NK-92 treated with Interleukin-12 subunit alpha and Interleukin-12 subunit beta, amount 100 ng/mL, for 24 hours (cell line): ENCODE measurements around the gene ETNK2.
"Not testable (repeated sequence)": the region's sequence is repeated elsewhere in the genome, so short reads cannot be mapped to it uniquely, and the experiment has no call there.

Experiments
- DNase-seq: peaks from one replicate; lab custom pipeline; 2025; lab: John Stamatoyannopoulos, UW

Gene ETNK2

GRCh38 chr1:204126386-204126785 is 25.5 kb downstream of the ETNK2 start:
- DNase-seq = no peak

- DNase-seq = no peak
Measured at GRCh38 chr1:204125759-204126351, 26.0 kb downstream of the ETNK2 start.

GRCh38 chr1:204124639-204125038 is 27.2 kb downstream of the ETNK2 start:
- DNase-seq = no peak

DNA sequence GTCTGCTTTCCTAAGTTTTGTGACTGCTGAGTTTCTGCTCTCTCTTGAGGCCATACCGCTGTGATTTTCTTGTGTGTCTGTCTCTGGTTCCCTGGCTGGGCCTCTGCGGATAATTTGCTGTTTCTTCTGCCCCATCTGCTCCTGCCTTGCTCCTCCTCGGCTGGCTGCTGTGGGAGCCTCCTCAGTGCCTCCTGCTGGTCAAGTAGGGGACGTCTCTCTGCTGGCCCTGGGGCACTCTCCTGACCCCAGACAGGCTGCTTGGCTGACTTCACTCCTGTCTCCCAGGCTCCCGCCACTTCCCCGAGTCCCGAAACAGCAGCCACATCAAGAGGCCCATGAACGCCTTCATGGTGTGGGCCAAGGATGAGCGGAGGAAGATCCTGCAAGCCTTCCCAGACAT is 28.5 kb downstream of the ETNK2 start:
- DNase-seq = no peak

DNA sequence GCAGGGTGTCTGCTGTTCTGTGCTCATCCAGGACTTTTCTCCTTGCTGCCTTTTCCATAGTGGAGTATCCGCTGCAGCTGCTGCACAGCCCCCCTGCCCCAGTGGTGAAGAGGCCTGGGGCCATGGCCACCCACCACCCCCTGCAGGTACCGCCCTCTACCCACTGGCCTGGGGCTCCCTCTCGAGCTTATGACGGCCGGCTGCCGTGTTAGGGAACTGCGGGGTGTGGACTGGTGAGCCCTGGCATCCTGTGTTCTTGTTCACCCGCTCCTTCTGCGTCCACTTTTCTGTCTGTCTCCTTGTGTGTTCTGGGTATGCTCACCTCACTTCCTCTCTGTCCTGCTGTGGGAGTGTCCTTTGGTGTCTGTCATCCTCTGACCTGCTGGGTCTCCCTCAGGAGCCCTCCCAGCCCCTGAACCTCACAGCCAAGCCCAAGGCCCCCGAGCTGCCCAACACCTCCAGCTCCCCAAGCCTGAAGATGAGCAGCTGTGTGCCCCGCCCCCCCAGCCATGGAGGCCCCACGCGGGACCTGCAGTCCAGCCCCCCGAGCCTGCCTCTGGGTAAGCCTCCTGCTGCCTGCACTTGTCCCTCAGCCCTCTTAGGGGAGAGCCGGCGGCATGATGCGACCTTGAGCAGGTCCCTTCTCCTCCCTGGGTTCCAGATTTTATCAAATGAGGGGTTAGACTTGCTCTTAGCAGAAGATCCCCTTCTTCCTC is 29.8 kb downstream of the ETNK2 start:
- DNase-seq = no peak

GRCh38 chr1:204116539-204116938 is 35.3 kb downstream of the ETNK2 start:
- DNase-seq = no peak

GRCh38 chr1:204115116-204115515 is 36.7 kb downstream of the ETNK2 start:
- DNase-seq = no peak

DNA sequence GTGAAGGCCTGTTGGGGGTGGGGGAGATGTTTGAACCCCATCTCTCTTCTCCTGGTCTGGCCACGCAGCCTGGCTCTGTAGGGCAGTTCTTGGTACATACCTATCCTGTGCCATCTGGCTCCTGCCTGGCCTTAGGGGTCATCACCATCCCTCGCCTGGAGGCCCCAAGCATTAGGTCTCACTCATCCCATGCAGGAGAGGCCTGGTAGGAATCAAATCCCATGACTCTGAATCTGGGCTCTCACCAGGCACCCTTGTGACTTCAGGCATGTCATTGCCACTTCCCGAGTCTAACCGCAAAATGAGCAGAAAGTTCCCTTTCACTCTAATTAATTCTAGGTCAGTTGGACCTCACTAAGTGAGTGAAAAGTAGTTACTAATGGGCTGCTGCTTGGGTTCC is 37.2 kb downstream of the ETNK2 start:
- DNase-seq = no peak

GRCh38 chr1:204113896-204114295 is 37.9 kb downstream of the ETNK2 start:
- no peak for DNase-seq

DNA sequence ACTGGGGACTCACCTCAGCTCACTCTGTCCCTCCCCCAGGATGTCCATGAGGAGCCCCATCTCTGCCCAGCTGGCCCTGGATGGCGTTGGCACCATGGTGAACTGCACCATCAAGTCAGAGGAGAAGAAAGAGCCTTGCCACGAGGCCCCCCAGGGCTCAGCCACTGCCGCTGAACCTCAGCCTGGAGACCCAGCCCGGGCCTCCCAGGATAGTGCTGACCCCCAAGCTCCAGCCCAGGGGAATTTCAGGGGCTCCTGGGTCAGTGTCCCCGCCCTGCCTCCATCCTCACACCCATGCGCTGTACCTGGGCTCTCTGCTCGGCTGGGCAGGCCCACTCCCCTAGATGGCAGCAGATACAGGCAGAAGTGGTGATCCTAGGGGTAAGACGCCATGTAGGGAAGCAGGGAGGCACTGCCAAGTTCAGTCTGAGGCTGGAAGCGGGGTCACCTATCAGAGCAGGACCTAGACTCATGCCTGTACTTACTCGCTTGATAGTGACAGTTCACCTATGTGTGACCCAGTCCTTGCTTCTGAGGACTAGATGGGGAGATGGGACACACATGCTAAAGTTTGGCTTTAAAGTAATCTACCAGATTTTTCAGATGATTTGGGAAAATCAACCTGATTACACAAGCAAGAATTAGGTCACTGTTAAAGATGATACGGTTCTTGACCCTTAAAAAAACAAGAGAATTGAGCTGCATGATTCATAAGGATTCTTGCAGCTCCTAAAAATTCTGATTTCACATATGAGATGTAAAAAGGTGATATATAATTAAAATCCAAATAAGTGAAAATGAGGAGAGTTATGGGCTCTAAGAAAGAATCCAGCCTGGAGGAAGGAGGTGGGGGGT is 38.7 kb downstream of the ETNK2 start:
- no peak for DNase-seq

GRCh38 chr1:204110894-204111633 is 40.8 kb downstream of the ETNK2 start:
- DNase-seq = no peak

DNA sequence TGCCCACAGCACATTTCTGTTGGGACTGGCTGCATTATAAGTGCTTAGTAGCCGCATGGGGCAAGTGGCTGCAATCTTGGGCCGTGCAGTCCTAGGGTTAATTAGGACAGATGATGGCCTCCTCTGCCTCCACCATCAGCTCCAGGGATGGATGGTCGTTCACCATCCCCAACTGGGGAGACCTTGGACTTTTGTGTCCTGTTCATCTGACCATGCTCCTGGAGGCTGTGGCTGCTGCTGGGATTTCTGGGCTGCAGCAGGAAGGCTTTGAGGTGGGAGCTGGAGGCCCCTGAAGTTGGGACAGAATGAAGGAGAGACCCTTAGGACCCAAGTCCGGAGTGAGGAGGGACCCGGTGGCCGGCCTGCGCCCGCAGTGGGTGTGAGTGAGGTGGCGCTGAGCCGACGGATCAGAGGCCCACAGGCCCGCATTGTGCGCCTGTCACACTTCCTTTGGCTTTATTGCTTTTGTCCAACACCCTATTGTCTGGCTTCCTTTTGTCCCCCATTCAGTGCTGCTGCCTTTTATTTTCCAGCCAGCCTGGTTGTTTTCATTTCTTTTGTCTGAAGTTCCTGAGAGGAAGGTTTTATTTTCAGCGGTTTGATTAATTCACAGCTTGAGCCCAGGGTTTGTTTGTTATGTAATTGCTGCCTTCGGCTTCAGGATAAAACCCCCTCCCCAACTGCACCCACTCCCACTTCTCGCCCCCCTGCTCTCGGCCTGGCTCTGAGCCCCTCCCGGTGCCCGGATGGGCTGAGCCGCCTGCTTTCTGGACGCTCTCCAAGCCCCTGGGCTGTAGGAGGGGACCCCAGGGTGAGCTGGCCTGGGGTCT is 43.3 kb downstream of the ETNK2 start:
- DNase-seq = no peak

- no peak for DNase-seq
Measured at GRCh38 chr1:204107892-204108291, 44.0 kb downstream of the ETNK2 start.

DNA sequence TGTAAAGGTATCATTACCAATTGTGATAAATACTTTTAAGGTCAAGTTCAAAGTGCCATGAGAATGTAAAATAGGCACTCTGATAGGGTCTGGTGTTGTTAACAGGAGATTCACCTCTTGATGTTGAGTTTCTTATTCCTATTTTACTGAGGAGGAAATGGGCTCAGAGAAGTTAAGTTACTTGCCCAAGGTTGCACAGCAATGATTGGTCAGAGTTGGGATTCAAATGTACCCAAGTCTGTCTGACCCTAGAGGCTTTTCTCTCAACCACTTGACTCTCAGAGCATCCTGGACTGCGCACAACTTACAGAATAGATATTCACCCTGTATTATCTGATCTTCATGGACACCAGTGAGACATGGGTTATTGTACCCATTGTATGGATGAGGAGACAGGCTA is 45.0 kb downstream of the ETNK2 start:
- no peak for DNase-seq

GRCh38 chr1:204105131-204105515 is 46.7 kb downstream of the ETNK2 start:
- DNase-seq = no peak

GRCh38 chr1:204104331-204105130 is 47.3 kb downstream of the ETNK2 start:
- DNase-seq = no peak

- DNase-seq = no peak
Measured at GRCh38 chr1:204103431-204103741, 48.5 kb downstream of the ETNK2 start.

DNA sequence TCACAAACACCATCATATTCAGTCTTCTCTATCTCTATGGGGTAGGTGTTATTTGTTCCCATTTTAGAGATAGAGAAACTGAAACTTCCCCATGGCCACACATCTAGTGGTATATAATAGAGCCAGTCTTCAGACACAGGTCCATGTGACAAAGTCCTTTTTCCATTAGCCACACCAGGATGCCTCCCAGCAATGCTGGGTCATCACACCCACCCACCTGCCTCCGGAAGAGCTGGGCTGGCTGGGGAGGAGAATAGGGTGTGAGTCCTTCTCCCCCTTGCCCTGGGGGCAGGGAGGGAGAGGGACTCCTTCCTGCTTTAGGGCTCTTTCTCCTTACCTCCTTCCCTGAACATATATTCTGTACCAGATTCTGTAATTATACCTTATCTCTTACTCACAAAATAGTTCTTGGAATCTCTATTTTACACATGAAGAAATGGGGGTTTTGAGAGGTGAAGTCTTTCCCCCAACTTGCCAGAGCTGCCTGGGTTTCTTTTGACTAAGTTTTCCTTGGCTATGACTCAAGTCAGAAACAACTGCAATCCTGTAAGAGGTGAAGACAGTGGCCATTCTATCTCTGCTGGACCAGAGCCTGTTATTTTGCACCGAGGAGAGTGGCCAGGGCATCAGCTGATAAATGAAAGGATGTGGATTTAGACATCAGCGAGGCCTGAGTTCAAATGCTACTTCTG is 49.0 kb downstream of the ETNK2 start:
- DNase-seq = no peak

- no peak for DNase-seq
Measured at GRCh38 chr1:204102029-204102611, 49.7 kb downstream of the ETNK2 start.

DNA sequence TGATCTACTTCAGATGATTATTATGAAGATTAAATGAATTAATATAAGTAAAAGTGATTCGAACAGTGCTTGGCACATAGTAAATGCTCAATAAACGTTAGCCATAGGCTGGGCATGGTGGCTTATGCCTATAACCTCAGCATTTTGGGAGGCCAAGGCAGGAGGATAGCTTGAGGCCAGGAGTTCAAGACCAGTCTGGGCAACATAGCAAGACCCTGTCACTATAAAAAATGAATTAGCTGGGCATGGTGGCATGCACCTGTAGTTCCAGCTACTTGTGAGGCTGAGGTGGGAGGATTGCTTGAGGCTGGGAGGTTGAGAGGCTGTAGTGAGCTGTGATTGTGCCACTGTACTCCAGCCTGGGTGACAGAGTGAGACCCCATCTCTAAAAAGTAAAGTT is 52.1 kb downstream of the ETNK2 start:
- not testable (repeated sequence) for DNase-seq
